Uterus (tissue), 2 donors: Measurements from ENCODE around the gene KIF26A.

ENCODE experiments used
- POLR2A ChIP-seq, 2 donors: fragments of 450-650 bp; IDR thresholded peaks; one replicate each; pipeline ENCODE4 v1.6.1; 2016; ENCODE audit warnings: antibody characterized with exemption in 2 of 2, mild to moderate bottlenecking in 1 of 2, moderate library complexity in 1 of 2
- TF ChIP-seq, protein P1 (sequence below), 4 experiments: fragments of 200-600 bp in 2 of 4; fragments of 450-650 bp in 2 of 4; sonication (generic) in 2 of 4; IDR thresholded peaks; one replicate each; pipeline ENCODE4 v1.5.1; 2016 to 2019; ENCODE audit warnings: antibody characterized with exemption in 4 of 4, mild to moderate bottlenecking in 2 of 4, moderate library complexity in 1 of 4

DNA sequence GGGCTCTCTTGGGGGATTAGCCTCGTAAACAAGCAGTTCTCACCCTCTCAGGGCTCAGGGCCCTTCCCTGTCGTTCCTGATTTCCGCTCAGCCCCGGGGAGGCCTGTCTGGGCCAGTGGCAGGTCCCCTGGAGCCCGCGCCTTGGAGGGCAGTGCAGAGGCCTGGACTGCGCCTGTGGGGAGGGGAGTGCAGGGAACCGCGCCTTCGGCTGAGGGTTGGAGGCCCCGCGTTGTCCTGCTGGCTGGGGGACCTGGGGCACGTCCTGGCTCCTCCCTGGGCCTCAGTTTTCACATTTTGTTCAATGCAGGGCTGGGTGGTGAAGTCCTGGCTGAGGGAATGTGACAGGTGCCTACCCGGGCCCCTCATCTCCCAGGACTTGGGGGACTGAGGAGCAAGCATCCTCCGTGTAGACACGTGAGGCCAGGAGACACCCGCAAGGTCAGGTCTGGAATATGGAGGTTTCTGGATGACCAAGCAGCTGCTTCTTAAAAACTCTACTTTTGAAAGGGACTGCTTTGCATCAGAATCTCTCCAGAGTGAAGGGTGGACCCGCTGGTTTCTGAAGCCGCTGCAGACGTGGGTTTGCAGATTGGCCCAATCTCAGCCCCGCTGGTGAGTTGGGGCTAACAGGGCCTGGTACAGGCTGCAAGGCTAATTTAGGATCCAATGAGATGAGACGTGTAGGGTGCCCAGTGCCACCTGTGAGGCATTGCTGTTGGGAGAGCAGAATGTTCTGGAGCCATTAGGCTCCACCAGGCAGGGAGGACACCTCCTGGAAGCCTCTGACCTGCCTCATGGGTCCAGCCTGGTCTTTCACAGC, 80.2 kb downstream of the KIF26A start:
- TF ChIP-seq, protein P1, sequence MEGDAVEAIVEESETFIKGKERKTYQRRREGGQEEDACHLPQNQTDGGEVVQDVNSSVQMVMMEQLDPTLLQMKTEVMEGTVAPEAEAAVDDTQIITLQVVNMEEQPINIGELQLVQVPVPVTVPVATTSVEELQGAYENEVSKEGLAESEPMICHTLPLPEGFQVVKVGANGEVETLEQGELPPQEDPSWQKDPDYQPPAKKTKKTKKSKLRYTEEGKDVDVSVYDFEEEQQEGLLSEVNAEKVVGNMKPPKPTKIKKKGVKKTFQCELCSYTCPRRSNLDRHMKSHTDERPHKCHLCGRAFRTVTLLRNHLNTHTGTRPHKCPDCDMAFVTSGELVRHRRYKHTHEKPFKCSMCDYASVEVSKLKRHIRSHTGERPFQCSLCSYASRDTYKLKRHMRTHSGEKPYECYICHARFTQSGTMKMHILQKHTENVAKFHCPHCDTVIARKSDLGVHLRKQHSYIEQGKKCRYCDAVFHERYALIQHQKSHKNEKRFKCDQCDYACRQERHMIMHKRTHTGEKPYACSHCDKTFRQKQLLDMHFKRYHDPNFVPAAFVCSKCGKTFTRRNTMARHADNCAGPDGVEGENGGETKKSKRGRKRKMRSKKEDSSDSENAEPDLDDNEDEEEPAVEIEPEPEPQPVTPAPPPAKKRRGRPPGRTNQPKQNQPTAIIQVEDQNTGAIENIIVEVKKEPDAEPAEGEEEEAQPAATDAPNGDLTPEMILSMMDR (IDR thresholded peaks at IDR 0.05): no peak
- TF ChIP-seq POLR2A (IDR thresholded peaks at IDR 0.05): no peak
